HCT116 (cell line): ENCODE results near the gene NEURL4. TPM values are rescaled to one million over a fixed set of nuclear protein-coding genes. Genes with fewer than 3 reads are reported as not detected.

Source experiments
- ATAC-seq: fragments of 200-7000 bp; cut with Tn5 transposase; 2 replicates; pipeline ENCODE4 v1.9.1; 2020; ENCODE audit warnings: mild to moderate bottlenecking, moderate library complexity
- BruUV-seq: library from RNA; stranded (reverse); fragments of 400-500 nt; replicated peaks from 2 replicates; lab custom pipeline; 2021; lab: Mats Ljungman, UMichigan
- CTCF ChIA-PET: fragments of 300-600 bp; sonication (Branson Sonifier 250); formaldehyde crosslinking; loops from one replicate; lab custom pipeline; 2021; ENCODE audit warnings: antibody characterized with exemption; lab: Charles Lee
- POLR2A ChIA-PET: fragments of 300-600, 350-600 bp; sonication (Branson Sonifier 250); formaldehyde crosslinking; loops from one replicate; lab custom pipeline; 2021; ENCODE audit warnings: antibody characterized with exemption; lab: Charles Lee
- RAD21 ChIA-PET, 2 experiments: fragments of 300-600 bp; sonication (Branson Sonifier 250); formaldehyde crosslinking; loops; one replicate each; lab custom pipeline; 2023; ENCODE audit warnings: low total read pairs in 2 of 2; ENCODE audit not compliant: uncharacterized antibody in 2 of 2, unreplicated experiment in 2 of 2, low non-redundant PET in 1 of 2; lab: Charles Lee
- DNase-seq: peaks from one replicate; pipeline ENCODE4 v3.0.0-alpha.2; 2010; ENCODE audit warnings: low read depth, low spot score
- H2AFZ ChIP-seq: fragments of 200-600 bp; shearing (Covaris generic), sonication (generic); 2 replicates; pipeline ENCODE4 v1.6.1; 2017; ENCODE audit warnings: low read depth, mixed run types, mixed read lengths, antibody characterized with exemption, low read length; ENCODE audit not compliant: poor library complexity, severe bottlenecking
- H3K27ac ChIP-seq: 2 replicates; pipeline ENCODE4 v1.5.1; 2012; ENCODE audit warnings: low read depth, low read length
- H3K27me3 ChIP-seq: fragments of 200-600 bp; sonication (generic); 2 replicates; pipeline ENCODE4 v1.6.1; 2016; ENCODE audit warnings: mixed run types, low read length, mixed read lengths; ENCODE audit not compliant: insufficient read depth
- H3K36me3 ChIP-seq, 2 experiments: fragments of 200-500 bp in 1 of 2; fragments of 200-600 bp in 1 of 2; sonication (Bioruptor generic) in 1 of 2; sonication (generic) in 1 of 2; 2 replicates each; pipeline versions ENCODE4 v1.5.1 to v1.6.1; 2014 to 2016; ENCODE audit warnings: low read length in 2 of 2, inconsistent platforms in 1 of 2, mixed read lengths in 1 of 2, mixed run types in 1 of 2; ENCODE audit not compliant: insufficient read depth in 2 of 2, control insufficient read depth in 1 of 2
- H3K4me1 ChIP-seq, 2 experiments: fragments of 200-600 bp in 1 of 2; sonication (generic) in 1 of 2; 2 replicates each; pipeline versions ENCODE4 v1.5.1 to v1.6.1; 2012 to 2017; ENCODE audit warnings: low read length in 2 of 2, inconsistent platforms in 1 of 2, mild to moderate bottlenecking in 1 of 2, mixed read lengths in 1 of 2, mixed run types in 1 of 2, moderate library complexity in 1 of 2; ENCODE audit not compliant: insufficient read depth in 2 of 2, control insufficient read depth in 1 of 2
- H3K4me2 ChIP-seq: fragments of 200-600 bp; sonication (generic); 2 replicates; pipeline ENCODE4 v1.6.1; 2017; ENCODE audit warnings: mixed run types, low read length, mixed read lengths
- H3K4me3 ChIP-seq, 2 experiments: fragments of 200-600 bp in 1 of 2; sonication (generic) in 1 of 2; replicated peaks in 1 of 2; 2 replicates each; pipeline ENCODE4 v1.5.1; 2011 to 2016; ENCODE audit warnings: low read length in 2 of 2, control low read depth in 1 of 2, low read depth in 1 of 2, mild to moderate bottlenecking in 1 of 2, mixed read lengths in 1 of 2, mixed run types in 1 of 2
- H3K79me2 ChIP-seq: fragments of 200-600 bp; sonication (generic); 2 replicates; pipeline ENCODE4 v1.6.1; 2017; ENCODE audit warnings: mild to moderate bottlenecking, mixed run types, low read length, moderate library complexity, mixed read lengths; ENCODE audit not compliant: insufficient read depth
- H3K9ac ChIP-seq: fragments of 200-600 bp; sonication (generic); 2 replicates; pipeline ENCODE4 v1.6.1; 2016; ENCODE audit warnings: low read length, mixed read lengths
- H3K9me2 ChIP-seq: fragments of 200-600 bp; sonication (generic), shearing (Covaris generic); 2 replicates; pipeline ENCODE4 v1.6.1; 2017; ENCODE audit warnings: mixed run types, mild to moderate bottlenecking, moderate library complexity; ENCODE audit not compliant: insufficient read depth
- H3K9me3 ChIP-seq, 2 experiments: fragments of 200-500 bp in 1 of 2; fragments of 200-600 bp in 1 of 2; sonication (Bioruptor generic) in 1 of 2; sonication (generic) in 1 of 2; 2 replicates each; pipeline ENCODE4 v1.6.1; 2014 to 2017; ENCODE audit warnings: low read length in 2 of 2, mixed read lengths in 2 of 2, inconsistent platforms in 1 of 2, low read depth in 1 of 2, mild to moderate bottlenecking in 1 of 2, mixed run types in 1 of 2, moderate library complexity in 1 of 2; ENCODE audit not compliant: control insufficient read depth in 1 of 2, insufficient read depth in 1 of 2
- H4K20me1 ChIP-seq: fragments of 200-600 bp; sonication (generic), shearing (Covaris generic); 2 replicates; pipeline ENCODE4 v1.6.1; 2017; ENCODE audit warnings: mixed run types, mild to moderate bottlenecking, moderate library complexity; ENCODE audit not compliant: insufficient read depth
- CEBPB ChIP-seq: IDR thresholded peaks from 2 replicates; pipeline ENCODE4 v1.6.1; 2012; ENCODE audit warnings: low read depth
- ELF1 ChIP-seq: IDR thresholded peaks from 2 replicates; pipeline ENCODE4 v1.6.1; 2012; ENCODE audit warnings: low read depth, borderline replicate concordance
- EZH2 ChIP-seq: fragments of 200-600 bp; sonication (generic); IDR thresholded peaks from 2 replicates; pipeline ENCODE4 v1.6.1; 2017; ENCODE audit warnings: antibody characterized with exemption, mixed run types
- FOSL1 ChIP-seq: IDR thresholded peaks from 2 replicates; pipeline ENCODE4 v1.6.1; 2012; ENCODE audit warnings: low read depth
- JUND ChIP-seq: IDR thresholded peaks from 2 replicates; pipeline ENCODE4 v1.6.1; 2012
- POLR2AphosphoS5 ChIP-seq: IDR thresholded peaks from 2 replicates; pipeline ENCODE4 v1.6.1; 2011; ENCODE audit warnings: mild to moderate bottlenecking, low read depth, low read length, moderate library complexity
- RAD21 ChIP-seq: IDR thresholded peaks from 2 replicates; pipeline ENCODE4 v1.6.1; 2012; ENCODE audit warnings: low read depth, mild to moderate bottlenecking
- SIN3A ChIP-seq: IDR thresholded peaks from 2 replicates; pipeline ENCODE4 v1.6.1; 2012; ENCODE audit warnings: low read depth
- SRF ChIP-seq: IDR thresholded peaks from 2 replicates; pipeline ENCODE4 v1.6.1; 2012; ENCODE audit warnings: low read depth
- YY1 ChIP-seq: IDR thresholded peaks from 2 replicates; pipeline ENCODE4 v1.6.1; 2011; ENCODE audit warnings: low read length, low read depth, moderate library complexity, mild to moderate bottlenecking; ENCODE audit not compliant: insufficient replicate concordance; ENCODE audit errors: extremely low read depth
- ZFX ChIP-seq: fragments of 450-650 bp; IDR thresholded peaks from 2 replicates; pipeline ENCODE4 v1.6.1; 2017
- ZNF274 ChIP-seq: fragments of 200-500 bp; sonication (Bioruptor generic); IDR thresholded peaks from 2 replicates; pipeline ENCODE4 v1.6.1; 2014; ENCODE audit warnings: mild to moderate bottlenecking, low read depth, low read length, inconsistent platforms
- intact Hi-C: fragments of 100-400 bp; cut with micrococcal nuclease; formaldehyde crosslinking; loops from 2 replicates; pipeline ENCODE4 v1.10.0; 2022
- total RNA-seq: library from RNA; stranded (reverse); gene quantifications from one replicate; pipeline ENCODE4 v1.2.1, GENCODE V29; 2021; ENCODE audit not compliant: unreplicated experiment
- TF ChIP-seq, protein P1 (sequence below): IDR thresholded peaks from 2 replicates; pipeline ENCODE4 v1.6.1; 2012
- TF ChIP-seq, protein P2 (sequence below): IDR thresholded peaks from 2 replicates; pipeline ENCODE4 v1.6.1; 2012

Gene NEURL4
- total RNA-seq, 1 experiment from 2014 or later: 56.9 TPM

DNA sequence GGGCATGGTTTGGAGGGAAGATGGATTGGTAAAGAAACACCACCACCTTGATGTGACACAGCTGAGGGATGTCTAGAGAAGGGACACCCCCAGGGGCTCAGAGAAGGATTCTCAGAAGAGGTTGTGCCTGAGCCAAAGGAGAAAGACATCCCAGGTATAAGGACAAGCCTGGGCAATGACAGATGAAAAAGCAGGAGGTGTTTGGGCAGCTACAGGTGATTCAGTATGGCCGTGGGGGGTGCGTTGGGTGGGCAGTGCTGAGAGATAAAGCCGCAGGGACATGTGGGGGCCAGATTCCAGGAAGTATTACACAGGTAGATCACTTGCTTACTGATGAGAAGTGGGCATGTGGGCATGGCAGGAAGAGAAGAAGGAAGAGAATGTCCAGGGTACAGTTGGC, 32.8 kb upstream of the NEURL4 start:
- DNase-seq (no peak), ATAC-seq (no peak)
- Histone ChIP-seq H4K20me1 (no peaks in the 10 kb centered on the region), H3K79me2 (no peaks in the 10 kb centered on the region), H3K9ac (no peak overlapping the region), H3K4me2 (no peak overlapping the region), H3K36me3 (no peaks in the 10 kb centered on the region), H3K9me3 (no peaks in the 10 kb centered on the region), H3K4me1 (peaks cover 11 to 23% of the 10 kb centered on the region in 2 experiments), H3K27me3 (no peaks in the 10 kb centered on the region), H3K27ac (no peak overlapping the region), H3K9me2 (no peaks in the 10 kb centered on the region), H3K4me3 (no peak overlapping the region), H2AFZ (no peak overlapping the region)
- BruUV-seq: no TSS peak
- CTCF ChIA-PET: interaction anchor here (1.5 kb wide), 1 partner anchor 199 kb away, joined by 3 read pairs; no protein-coding TSS in a partner anchor
- POLR2A ChIA-PET: no interaction called here
- RAD21 ChIA-PET: no interaction called here
- TF ChIP-seq SRF: no peak
- intact Hi-C loops: no loop called here

DNA sequence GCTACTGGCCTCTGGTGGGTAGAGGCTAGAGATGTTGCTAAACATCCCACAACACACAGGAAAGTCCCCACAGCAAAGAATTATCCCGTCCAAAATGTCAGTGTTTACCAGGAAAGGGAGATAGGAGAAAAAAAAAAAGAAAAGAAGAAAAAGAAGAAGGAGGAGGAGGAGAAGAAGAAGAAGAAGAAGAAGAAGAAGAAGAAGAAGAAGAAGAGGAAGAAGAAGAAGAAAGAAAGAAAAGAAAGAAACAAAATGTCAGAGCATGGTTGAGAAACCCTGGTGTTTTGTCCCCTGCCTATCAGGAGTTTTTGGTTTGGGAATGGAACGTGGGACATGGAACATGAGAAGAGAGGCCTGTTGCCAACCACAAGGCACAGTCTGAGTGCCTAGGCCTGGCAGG, 28.2 kb upstream of the NEURL4 start:
- Histone ChIP-seq H3K9me2 (no peaks in the 10 kb centered on the region), H3K9ac (no peak overlapping the region), H3K4me3 (no peak overlapping the region), H3K27ac (no peak overlapping the region), H4K20me1 (no peaks in the 10 kb centered on the region), H2AFZ (no peak overlapping the region), H3K36me3 (no peaks in the 10 kb centered on the region), H3K79me2 (peaks cover 6% of the 10 kb centered on the region; the same call in 1 of the 2 replicates), H3K4me1 (peaks cover 23 to 50% of the 10 kb centered on the region in 2 experiments), H3K27me3 (no peaks in the 10 kb centered on the region), H3K4me2 (no peak overlapping the region), H3K9me3 (no peaks in the 10 kb centered on the region)
- RAD21 ChIA-PET: no interaction called here
- no TSS peak for BruUV-seq
- ATAC-seq (no peak), DNase-seq (no peak)
- TF ChIP-seq ZFX (no peak), RAD21 (no peak), POLR2AphosphoS5 (no peak), SRF (no peak), ELF1 (no peak), YY1 (no peak), SIN3A (no peak), JUND (no peak), FOSL1 (no peak), ZNF274 (no peak), EZH2 (no peak), CEBPB (no peak)
- TF ChIP-seq, protein P1, sequence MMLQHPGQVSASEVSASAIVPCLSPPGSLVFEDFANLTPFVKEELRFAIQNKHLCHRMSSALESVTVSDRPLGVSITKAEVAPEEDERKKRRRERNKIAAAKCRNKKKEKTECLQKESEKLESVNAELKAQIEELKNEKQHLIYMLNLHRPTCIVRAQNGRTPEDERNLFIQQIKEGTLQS: no peak
- TF ChIP-seq, protein P2, sequence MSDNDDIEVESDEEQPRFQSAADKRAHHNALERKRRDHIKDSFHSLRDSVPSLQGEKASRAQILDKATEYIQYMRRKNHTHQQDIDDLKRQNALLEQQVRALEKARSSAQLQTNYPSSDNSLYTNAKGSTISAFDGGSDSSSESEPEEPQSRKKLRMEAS: no peak
- intact Hi-C loops: loop anchor here (2.0 to 5.0 kb wide), 2 partner anchors 35 to 121 kb away; partner anchors contain the start of genes PLSCR3 and ZBTB4
- CTCF ChIA-PET: interaction anchor here (1.5 to 2.9 kb wide), 3 partner anchors 23 to 203 kb away, joined by 5 to 21 read pairs (median 17); partner anchors contain the start of genes SENP3 and TMEM102
- POLR2A ChIA-PET: no interaction called here
